ENCODE measurements around the gene TMC6. TPM values are rescaled to one million over a fixed set of nuclear protein-coding genes. Genes with fewer than 3 reads are reported as not detected.
"Not testable (repeated sequence)": the region's sequence is repeated elsewhere in the genome, so short reads cannot be mapped to it uniquely, and the experiment has no call there.

The TMC6 gene
- total RNA-seq, 1 donor from 2014 or later, result 82.6 TPM

DNA sequence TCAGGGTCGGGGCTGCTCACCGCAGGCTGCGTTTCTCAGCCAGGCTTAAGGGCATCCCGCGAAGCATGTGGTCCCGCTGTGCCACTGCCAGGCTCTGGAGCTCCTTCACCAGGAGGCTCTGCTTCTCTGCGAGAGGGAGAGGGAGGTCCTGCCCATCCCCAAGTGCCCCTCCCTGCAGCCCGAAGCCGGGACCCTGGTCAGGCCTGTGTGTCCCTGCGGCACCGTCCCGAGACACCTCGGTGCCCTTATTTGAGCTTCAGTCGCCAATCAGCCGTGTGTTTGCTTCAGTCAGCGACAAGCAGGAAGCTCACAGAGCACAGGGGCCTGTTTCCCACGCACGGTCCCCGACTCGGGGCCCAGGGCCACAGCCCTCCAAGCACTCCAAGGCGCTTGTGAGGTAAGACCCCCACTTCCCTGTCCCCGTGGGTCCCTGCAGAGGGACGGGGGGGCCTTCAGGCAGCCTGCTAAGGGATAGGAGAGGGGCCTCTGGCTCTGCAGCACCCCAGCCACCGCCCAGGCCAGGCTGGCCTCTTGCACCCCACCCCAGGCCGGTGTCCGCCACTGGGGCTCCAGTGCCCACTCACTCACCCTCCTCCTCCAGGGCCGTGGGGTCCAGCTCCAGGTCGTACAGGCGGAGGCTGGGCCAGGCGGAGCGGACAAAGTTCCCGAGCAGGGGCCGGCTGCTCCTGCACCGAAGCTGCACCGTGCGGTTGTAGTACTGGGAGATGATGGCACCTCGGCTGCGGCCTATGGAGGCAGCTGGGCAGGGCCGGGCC, 3.2 kb downstream of the TMC6 start:
- no peak for DNase-seq (ENCODE audit: extremely low read depth, low read depth, low spot score)

DNA sequence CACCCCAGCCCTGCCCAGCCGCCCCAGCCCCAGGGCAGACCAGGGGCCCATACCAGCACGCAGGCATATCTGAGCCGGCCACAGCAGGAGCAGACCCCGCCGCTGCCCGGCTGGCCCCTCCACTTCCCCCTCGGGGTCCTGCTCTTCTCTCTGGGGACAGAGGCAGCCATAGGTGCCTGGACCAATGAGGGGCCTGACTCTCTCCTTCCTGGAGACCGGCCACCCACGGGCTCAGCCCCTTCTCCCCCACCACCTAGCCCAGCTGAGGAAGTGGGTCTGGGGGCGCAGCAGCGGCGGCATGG, 3.8 kb downstream of the TMC6 start:
- no peak for DNase-seq (ENCODE audit: extremely low read depth, low read depth, low spot score)

DNA sequence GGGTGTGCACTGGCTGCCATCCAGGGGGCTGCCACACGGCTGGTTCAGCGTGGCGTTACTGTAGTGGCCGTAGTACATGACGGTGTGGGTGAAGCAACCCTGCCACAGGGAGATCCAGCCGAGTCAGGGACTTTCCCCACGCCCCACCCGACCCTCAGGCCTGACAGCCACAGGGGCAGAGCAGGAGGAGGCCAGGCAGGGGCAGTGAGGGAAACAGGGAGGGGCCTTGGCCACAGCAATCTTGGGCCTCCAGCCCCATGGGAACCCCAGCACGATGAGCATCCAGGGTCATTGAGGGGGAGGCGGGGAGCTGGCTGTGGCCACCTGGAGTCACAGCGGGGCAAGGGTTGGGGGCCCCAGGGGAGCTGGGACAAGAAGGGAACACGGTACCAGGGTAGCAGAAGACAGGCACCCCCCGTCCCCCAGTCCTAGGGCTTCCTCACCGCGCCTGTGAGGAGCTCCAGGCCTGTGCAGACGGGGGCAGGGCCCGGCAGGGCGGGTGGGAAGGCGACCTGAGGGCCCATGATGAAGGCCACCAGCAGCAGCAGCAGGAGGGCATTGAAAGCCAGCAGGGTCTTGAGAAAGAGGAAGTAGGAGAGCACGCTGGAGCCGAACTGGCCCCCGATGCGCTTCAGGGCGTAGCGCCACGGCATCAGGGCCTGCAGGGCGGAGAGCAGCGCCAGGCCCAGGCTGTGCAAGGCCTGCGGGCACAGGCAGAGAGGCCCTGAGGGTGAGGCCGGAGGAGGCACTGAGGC, 4.3 kb downstream of the TMC6 start:
- no peak for DNase-seq (ENCODE audit: extremely low read depth, low read depth, low spot score)

DNA sequence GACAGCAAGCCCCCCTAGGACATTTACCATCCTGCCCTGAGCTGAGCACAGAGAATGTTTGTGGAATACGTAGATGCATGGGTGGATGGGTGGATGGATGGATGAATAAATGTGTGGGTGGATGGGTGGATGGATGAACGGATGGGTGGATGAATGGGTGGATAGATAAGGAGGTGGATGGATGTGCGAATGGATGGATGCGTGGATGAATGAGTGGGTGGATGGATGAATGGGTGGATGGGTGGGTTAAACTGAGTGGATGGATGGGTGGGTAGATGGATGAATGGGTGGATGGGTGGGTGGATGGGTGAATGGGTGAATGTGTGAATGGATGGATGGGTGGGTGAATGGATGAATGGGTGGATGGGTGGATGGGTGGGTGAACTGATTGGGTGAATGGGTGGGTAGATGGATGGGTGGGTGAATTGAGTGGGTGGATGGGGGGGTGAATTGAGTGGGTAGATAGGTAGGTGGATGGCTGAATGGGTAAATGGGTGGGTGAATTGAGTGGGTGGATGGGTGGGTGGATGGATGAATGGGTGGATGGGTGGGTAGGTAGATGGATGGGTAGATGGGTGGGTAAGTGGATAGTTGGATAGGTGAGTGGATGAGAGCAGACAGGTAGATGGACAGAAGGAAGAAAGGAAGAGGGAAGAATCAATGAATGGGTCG, 5.2 kb downstream of the TMC6 start:
- no peak for DNase-seq (ENCODE audit: extremely low read depth, low read depth, low spot score)

DNA sequence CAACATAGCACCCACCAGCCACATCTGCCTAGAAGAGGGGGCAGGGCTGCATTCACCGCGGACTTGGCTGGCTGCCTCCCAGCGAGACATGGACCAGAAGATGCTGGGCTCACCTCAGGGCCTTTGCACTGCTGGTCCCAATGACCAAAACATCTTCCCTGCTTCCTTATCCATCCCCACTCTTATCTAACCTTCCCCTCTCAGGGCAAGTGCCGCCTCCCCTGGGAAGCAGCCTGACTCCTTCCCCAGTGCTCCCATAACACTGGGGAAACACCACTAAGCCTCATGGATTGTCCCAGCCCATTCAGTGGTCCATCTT, 5.7 kb downstream of the TMC6 start:
- no peak for DNase-seq (ENCODE audit: extremely low read depth, low read depth, low spot score)

DNA sequence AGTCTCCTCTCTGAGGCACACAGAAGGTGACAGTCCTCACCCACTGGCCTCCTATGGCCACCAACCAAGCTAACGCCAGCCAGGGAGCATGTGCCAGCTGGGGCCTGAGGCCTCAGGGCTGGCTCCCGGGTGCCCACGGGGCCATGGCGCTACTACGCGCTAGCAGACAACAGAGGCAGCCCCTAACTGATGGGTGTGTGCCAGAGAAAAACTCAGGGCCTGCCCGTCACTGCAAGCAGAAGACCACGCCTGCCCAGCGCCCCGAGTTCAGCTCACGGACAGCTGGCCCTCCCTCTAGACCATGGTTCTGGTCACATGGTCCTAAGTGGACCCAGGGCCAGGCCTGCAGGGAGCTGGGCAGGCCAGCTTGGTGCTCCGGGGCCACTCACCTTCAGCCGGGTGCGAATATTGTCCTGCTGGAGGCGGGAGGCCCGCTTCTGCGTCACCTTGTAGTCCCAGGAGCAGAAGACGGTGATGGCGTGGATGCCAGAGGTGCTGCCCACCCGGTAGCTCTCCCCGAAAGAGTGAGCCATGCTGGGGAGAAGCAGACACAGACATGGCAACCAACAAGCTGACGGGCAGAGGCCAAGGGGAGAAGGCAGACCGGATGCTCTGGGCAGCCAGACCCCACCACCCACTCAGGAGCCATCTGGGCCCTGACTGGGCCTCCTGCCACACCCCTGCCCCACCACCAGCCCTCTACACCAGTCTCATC, 6.2 kb downstream of the TMC6 start:
- DNase-seq (ENCODE audit: extremely low read depth, low read depth, low spot score), result no peak

DNA sequence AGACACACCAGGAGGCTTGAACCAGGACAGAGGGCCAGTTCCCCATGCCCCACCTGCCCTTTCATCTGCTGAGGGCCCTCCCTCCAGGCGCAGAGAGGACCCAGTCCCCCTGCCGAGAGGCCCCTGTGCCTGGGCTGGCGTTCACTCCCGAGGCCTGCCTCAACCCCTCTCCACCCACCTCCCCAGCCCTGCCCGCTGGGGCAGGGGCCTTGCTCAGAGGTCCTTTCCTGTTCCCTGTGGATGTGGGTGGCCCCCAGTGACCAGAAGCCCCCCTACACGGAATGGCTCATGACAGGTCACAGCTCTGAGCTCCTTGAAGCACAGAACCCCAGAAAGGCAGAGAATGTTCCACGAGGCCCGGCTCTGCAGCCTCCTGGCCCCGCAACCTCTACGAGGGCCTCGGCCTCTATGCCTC, 6.7 kb downstream of the TMC6 start:
- no peak for DNase-seq (ENCODE audit: extremely low read depth, low read depth, low spot score)

DNA sequence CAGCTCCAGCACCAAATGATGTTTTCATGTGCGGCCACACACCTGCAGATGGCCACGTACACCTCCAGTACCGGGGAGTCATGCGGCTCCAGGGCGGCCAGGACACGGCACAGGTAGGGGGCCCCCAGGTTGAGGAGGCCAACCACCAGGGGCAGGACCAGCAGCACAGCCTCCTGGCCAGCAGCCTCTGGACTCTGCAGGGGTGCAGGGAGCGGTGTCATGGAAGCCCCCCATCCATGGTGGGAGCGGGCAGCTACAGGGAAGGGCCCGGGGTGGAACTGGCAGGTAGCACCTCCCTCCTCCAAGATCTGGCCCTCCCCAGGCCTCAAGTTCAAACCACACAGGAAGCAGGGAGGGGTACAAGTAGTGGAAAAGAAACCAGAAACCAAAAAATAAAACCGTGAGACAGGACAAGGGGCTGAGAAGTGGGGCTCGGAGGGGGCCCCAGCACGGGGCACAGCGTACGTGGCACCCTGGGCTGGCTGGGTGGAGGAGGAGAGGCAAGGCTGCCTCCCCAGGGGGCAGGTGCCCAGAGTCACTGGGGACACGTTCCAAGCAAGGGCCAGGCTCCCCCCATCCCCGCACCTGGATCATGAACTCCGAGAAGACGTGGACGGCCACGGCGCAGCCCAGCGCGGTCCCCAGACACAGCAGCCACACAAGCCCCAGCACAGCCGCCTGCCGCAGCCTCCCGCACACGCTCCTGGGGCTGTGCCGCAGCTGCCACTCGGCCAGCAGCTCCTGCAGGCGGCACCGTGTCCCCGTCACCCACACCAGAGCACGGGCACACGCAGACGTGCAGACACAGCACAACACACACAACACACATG, 7.4 kb downstream of the TMC6 start:
- no peak for DNase-seq (ENCODE audit: extremely low read depth, low read depth, low spot score)

DNA sequence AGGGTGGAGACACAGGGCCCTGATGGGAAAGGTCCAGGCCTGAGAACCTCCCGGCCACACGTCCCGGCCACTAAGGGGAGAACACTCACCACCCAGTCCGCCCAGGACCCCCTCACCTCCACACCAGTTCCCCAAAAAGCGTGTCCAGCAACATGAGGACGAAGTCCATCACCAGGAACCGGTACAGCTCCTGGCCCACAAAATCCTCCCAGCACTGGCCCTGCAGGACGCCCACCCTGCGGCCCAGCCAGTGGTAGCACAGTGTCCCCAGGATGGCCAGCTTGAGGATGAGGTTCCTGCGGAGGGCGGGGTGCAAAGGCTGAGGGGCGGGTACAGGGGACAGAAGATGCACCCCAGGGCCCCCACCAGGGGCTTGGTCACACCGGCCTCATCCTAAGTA, 8.0 kb downstream of the TMC6 start:
- DNase-seq (ENCODE audit: extremely low read depth, low read depth, low spot score), result no peak

DNA sequence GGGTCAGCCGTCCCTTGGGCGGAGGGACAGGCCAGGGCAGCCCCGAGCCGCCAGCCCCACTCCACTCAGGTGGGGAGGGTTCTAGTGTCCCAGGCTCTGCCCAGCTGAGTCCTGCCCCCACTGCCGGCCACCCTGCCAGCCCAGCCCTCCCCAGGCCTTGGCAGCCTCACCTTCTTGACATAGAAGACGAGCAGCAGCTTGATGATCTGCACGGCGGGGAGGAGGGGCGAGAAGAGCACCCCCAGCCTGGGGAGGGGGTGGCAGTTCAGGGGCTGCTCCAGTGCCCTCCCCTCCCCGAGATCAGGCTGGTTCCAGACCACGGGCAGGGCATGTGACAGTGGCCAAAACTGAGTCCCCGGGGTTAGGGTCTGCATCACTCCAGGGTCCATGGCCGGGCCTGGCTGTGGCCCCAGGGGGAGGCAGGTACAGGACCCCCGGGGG, 9.7 kb downstream of the TMC6 start:
- DNase-seq (ENCODE audit: extremely low read depth, low read depth, low spot score), result no peak

DNA sequence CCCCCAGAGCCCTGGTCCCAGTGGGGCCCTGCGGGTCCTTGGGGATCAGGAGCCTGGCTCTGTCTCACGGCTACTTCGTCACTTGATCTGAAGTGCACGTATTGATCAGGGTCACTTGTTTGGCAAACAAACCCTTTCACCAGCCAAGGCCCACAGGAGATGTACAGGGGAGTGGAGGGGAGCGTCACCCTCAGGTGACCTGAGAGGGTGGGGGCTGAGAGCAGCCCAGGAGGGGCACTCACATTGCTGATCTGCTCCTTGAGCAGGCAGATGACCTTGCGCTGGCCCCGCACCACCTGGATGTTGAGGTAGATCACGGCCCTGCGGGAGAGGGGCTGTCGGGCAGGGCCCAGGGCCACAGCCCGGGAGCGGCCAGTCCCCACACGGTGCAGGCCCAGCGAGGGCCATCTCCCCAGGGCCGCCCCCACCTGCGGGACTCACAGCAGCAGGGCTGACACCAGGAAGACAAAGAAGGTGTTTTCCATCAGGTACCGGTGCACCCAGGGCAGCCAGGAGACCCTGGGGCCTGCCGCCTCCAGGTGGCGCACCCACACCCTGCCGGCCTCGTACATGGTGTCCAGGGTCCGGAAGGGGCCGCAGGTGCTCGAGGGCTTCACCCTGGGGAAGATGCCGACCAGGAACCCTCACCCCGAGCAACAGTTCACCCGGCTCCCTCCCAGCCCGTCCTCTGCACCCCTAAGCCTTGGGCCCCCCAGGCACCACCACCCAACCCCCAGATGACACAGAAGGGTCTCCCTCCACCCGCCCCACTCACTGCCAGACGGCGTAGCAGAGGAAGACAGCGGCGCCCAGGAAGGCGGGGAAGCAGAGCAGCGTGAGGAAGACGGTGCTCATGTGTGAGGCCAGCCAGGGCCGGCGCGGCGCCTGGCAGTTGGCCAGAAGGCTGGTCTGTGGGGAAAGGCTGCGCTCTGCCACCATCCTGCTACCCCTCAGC, 11.3 kb downstream of the TMC6 start:
- no peak for DNase-seq (ENCODE audit: extremely low read depth, low read depth, low spot score)

DNA sequence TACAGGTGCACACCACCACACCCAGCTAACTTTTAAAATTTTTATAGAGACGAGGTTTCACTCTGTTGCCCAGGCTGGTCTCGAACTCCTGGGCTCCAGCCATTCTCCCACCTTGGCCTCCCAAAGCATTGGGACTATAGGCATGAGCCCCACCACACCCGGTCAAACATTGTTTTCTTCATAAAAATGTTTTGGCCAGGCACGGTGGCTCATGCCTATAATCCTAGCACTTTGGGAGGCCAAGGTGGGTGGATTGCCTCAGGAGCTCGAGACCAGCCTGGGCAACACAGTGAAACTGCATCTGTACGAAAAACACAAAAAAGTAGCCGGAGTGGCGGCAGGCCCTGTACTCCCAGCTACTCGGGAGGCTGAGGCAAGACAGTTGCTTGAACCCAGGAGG, 12.1 kb downstream of the TMC6 start:
- no peak for DNase-seq (ENCODE audit: extremely low read depth, low read depth, low spot score)

DNA sequence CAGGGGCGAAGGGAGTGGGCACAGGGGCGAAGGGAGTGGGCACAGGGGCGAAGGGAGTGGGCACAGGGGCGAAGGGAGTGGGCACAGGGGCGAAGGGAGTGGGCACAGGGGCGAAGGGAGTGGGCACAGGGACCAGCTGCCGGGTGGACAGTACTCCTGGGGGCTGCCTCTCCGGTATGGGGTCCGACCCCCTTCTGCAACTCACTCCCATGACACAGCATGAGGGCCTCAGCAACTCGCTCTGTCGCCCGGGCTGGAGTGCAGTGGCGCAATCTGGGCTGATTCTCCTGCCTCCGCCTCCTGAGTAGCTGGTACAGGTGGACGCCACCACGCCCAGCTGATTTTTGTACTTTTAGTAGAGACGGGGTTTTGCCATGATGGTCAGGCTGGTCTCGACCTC, 12.8 kb downstream of the TMC6 start:
- not testable (repeated sequence) for DNase-seq (ENCODE audit: extremely low read depth, low read depth, low spot score)

DNA sequence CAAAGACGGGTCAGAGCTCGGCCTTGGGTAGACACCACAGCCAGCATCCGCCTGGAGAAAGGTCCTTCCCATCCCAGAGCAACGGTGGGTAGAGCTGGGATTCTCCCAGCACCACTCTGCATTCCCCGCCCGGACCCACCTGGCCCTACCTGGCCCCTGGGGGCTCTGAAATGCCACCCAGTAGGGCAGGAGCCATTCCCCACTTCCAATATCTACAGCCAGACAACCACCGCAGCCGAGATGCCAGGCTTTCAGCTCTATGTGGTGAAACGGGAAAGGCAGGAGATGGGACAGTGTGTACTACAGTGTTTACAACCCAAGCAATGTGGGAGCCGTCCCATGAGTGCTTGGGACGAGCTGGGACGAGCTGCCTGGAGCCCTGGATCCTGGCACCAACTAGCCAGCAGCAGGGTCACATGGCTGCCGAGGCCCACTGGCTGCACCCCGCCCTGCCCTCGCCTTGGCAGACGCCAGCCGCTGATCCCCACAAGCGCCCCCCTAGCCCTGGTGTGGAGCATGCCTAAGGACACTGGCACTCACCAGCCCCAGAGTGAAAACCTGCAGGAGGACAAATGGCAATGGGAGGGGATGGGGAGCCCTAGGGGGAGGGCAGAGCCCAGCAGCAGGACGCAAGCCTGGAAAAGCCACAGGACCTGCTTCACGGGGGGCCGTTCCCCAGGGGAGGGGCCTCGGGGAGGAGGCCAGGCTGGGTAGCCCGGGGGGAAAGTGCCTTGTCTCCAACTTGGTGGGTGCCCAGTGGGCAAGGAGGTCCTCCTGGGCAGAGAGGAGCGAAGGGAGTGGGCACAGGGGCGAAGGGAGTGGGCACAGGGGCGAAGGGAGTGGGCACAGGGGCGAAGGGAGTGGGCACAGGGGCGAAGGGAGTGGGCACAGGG, 13.5 kb downstream of the TMC6 start:
- DNase-seq (ENCODE audit: extremely low read depth, low read depth, low spot score), result no peak

DNA sequence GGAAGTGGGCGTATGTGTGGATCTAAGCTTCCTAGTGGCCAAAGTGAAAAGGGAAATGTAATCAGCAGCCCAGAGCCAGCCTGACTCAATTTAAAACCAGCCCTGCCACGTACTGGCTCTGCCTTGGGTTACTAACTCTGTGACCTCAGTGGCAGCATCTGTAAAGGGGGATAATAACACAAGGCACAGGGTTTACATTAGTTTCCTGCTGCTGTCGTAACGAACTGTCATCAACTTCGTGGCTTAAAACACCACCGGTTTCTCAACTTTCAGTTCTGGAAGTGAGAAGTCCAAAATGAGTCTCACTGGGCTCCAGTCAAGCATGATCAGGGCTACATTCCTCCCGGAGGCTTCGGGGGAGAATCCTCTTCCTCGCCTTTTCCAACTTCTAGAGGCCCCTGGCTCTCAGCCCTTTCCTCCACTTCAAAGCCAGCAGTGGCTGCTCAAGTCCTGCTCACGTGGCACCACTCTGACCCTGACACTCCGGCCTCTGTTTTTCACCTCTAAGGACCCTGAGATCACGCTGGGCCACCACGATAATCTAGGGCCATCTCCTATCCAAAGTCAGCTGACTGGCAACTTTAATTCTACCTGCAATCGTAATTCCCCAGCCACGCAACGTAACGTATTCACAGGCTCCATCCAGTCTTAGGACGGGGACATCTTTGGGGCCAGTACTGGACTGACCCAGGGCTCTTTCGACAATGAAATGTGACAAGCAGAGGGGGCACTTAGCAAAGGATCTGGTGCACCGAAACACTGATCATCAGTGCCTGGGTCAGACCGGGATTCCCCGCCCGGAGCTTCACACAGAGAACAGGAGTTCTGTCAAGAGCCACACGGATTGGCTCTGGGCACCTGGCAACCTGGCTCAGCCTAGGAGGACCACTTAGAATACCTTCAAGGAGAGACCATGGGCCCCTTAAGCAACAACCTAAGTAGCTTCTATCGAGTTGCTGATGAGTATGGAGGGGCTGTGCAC, 14.5 kb downstream of the TMC6 start:
- DNase-seq (ENCODE audit: extremely low read depth, low read depth, low spot score), result no peak

DNA sequence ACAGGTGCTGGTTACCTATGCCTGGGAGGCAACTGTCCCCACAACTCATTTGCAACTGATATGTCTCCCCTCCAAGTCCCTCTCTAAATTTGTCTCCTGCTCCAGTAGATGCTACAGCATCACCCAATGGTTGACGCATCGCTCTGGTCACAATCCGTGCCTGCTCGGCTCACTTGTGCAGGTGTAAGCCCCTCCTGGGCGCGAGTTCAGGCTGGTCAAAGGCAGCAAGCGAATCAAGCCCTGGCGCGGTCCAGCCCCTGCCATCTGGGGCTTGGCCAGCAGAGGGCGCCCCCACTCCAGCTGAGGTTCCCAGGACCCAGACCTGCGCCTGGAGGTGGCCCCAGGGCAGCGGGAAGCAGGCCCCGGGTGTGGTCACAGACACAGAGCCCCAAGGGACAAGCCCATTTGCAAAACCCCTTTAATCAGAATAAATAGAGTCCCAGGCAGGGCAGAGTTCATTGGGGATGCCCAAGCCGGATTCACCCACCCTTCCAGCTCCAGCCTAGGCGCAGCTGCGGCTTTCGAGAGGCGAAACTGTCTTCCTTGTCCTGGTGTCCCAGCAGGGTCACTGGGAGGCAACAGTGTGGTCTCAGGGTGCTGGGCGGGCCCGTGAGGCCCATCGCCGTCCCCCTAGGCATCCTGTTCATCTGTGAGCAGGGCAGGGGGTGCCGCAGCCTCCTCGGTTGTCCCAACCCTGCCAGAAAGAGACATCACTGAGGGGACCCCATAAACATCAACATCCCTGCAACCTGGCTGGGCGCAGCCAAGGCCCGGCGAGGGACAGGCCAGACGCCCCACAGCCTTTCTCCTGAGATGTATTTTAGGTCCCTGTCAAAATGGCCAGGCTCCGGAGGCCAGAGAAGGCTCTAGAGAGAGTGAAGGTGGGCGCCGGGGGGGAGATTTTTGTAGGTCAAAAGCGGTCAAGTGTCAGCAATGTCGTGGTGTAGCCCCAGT, 15.8 kb downstream of the TMC6 start:
- no peak for DNase-seq (ENCODE audit: extremely low read depth, low read depth, low spot score)
